Stromal cell of bone marrow (primary cell): ENCODE results near the gene TSHR.
"Not testable (repeated sequence)": the region's sequence is repeated elsewhere in the genome, so short reads cannot be mapped to it uniquely, and the experiment has no call there.

Source experiments
- DNase-seq: peaks from one replicate; pipeline ENCODE4 v3.0.0-alpha.2; 2012; ENCODE audit warnings: low read depth

The TSHR gene

DNA sequence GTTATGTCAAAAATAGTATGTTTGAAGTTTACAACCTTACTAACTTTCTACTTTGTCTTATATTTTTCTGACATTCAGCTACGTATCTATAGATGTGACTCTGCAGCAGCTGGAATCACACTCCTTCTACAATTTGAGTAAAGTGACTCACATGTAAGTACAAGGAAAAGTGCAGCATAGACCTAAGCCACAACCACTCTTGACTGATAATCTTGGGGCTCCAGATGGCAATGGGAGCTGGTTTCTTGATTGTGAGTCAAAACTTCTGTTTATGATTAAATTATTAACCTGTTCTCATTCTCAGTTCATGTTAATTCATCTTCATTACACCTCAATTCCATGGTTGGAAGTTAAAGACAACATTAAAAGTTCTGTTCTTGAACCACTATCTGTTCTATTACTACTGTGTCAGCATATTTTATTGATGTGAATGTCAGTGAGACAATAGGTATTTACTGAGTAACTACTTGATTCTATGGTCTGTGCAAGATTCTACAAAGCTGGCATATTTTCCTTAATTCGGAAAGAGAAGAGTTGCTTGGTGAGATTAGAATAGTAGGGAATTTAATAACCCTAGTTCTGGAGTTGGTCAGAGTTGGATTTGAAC, 112.9 kb downstream of the TSHR start:
- DNase-seq, result no peak

DNA sequence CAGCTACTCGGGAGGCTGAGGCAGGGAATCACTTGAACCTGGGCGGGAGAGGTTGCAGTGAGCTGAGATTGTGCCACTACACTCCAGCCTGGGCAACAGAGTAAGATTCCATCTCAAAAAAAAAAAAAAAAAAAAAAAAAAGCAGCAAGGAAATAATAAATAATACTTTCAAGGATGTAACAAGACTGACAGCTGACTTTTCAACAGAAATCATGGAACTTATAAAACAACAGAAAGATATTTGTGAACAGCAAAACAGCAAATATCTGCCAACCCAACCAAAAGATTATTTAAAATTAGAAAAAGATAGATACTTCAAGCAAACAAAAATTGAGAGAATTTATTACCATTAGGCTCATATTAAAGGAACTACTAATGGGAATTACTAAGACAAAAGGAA, 115.1 kb downstream of the TSHR start:
- DNase-seq, result no peak

DNA sequence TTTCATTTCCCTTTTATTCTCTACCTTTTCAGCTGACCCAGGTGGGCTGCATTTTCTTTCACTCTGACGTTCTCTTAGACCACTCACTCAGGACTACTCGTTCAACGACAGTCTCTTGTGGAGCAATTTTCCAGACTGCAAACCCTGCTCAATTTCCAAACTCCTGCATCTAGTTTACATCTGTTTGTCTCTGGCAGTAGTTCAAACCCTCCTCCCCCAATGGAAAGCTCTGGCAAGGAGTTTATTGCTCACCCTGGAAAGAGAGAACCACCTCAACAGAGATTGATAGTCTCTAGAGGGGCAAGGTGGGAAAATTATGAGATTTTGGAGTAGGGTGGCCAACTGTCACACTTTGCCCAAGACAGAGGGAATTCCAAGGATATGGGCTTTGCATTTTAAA, 130.2 kb downstream of the TSHR start:
- DNase-seq, result no peak

DNA sequence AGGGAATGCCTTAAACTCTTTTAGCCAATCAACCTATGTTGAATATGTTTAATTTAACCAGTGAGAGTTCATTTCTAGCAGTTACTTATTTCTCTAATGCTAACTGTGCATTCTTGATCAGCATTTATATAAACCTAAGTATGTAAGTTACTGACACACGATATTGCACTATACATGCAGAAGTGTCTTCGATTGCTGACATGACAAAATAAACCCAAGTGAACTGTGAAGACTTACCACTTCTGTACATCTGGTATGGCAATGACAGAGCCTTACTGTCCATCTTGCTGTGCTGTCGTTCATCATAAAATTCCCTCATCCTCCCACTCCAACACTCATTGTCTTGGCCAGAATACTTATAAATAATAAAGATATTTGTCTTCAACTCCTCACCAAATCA, 131.8 kb downstream of the TSHR start:
- no peak for DNase-seq

DNA sequence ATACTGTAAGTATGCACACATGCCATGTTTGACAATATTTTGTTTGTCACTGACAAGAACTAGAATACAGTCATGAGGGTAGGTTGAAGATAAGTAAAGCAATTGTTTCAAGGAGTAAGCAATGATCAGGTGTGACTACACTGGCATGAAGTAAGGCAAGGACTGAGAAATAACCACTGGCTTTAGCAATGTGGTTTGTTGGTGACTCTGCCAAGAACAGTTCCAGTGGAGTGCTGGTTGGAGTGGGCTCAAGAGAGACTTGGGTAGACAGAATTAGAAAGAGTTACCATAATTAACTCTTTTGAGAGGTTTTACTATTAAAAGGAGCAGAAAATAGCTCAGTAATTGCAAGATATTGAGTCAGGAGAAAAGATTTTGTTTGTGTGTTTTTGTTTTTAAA, 135.7 kb downstream of the TSHR start:
- no peak for DNase-seq

DNA sequence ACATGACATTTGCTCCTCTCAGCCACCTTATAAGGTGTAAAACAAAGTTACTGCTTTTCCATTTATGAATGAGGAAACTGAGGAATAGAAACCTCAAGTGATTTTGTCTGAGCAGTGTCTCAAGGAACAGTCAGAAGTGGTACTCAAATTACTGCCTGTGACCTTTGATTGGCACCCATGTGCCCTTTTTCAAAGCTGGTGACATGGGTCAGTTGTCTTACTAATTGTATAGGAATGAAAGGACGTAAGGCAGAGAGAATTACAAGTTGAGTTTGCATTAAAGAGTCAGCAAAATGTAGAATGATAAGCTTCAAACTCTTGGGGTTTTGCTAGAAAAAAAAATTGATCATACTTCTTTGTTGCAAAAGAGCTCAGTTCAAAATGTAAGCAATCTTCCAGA, 136.2 kb downstream of the TSHR start:
- DNase-seq, result no peak

DNA sequence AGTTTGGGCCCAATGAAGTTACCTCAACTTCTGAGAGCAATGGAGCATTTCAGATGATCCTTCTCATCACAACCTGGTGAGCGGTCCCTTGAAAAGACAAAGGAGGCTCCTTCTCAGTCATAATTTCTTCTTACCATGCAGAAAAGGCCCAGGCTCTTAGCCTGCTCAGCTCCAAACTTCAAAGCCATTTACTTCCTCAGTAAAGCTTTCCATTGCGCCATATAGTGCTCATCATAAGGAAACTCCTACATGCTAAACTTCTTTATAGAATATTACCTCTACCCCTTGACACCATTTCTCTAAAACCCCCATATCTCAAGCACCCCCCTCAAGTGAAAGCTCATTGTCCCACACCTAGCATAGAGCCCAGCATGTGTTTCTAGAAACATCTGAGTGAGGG, 138.2 kb downstream of the TSHR start:
- no peak for DNase-seq

DNA sequence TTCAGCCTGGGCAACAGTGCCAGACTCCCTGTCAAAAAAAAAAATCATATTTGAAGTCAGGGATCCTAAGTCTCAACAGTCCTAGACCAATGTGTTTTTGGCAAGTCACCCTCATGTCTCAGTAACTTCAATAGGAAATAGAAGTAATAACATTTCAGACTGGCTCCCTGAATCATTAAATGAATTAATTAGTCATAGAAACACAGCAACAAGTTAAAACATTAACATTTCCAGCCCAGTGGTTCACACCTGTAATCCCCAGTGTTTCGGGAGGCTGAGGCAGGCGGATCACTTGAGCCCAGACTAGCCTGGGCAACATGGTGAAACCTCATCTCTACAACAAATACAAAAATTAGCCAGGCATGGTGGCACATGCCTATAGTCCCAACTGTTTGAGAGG, 140.1 kb downstream of the TSHR start:
- no peak for DNase-seq

DNA sequence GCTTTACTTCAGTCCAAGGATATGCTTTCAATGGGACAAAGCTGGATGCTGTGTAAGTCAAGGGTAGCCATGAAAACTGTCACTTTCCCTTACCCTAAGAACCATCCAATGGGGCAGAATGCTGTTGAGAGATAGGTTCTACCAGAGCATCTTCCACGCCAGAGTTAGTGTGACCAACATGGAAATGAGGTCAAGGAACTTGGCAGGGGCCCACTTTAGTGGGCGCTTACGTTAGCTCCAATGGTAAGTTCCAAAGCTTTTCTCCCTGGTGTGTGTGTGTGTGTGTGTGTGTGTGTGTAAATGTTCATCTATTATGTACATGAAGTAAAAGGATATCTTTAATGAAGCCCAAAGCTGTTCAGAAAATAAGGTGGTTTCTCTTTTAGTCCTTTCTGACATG, 141.2 kb downstream of the TSHR start:
- no peak for DNase-seq

DNA sequence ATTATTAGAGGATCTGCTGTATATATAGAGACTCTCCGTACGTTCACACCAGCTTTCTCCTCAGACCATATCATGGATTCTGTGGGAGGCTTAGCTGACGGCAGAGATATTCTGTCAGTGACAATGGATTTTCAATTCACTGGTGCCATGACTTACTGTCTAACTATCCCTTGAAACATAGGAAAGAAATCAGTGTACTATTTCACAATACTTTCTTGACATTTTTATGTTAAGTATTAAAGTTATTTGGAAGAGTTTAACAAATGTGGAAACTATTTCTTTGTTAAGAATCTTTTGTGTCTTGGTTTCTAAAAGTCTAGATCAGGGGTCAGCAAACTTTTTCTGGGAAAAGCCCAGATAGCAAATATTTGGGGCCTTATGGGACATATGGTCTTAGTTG, 146.8 kb downstream of the TSHR start:
- no peak for DNase-seq

DNA sequence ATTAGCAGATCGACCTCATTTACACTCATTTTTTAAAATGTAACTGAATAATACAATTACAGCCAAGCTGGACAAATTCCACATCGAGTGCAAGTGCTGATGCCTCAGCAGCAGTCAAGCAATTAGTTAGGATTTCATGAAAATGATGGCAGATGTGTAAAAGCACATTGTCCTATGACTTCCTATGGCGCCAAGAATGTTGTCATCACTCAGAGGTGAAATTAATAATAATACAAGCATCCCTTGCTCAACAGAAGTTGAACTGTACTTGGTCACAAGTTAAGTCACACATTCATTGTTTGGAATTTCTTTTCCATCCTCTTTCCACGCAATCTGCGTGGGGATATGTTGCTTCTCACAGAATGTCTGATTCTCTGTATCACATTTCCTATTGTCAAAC, 148.0 kb downstream of the TSHR start:
- no peak for DNase-seq

DNA sequence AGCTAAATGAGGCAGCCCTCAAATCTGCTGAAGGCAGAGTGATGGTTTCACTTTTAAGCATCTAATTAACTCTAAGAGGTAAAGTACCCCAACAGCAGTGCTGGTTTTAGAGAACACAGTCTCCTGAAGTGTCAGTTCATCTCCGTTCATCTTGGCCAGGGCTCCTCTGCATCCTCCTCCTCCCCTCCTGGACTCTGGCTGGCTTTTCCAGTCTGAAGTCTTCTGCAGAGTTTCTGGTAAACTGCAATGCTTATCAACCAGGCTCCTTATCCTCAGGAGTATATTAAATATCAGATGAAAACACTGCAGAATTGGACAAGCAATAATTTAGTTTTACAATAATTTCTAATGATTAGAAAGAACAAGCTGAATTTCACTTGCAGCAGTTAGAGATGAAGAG, 150.0 kb downstream of the TSHR start:
- DNase-seq, result no peak

DNA sequence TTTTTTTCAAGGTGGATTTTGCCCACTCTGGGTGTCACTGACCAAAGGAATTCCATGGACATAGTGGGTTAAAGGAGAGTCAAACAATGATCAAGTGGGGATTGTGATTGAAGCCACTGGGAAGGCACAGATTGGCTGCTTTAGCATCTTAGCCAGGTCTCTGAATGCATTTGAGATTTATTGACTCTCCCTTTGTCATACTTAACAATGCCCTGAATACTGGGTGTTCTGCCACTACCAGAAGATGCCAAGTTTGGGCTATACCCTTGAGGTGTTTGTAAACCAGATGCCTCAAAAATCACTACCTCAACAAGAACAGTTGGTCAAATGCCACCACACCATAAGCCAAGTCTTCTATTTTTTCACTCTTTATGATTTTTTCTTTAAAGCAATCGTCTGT, 150.5 kb downstream of the TSHR start:
- DNase-seq, result no peak

DNA sequence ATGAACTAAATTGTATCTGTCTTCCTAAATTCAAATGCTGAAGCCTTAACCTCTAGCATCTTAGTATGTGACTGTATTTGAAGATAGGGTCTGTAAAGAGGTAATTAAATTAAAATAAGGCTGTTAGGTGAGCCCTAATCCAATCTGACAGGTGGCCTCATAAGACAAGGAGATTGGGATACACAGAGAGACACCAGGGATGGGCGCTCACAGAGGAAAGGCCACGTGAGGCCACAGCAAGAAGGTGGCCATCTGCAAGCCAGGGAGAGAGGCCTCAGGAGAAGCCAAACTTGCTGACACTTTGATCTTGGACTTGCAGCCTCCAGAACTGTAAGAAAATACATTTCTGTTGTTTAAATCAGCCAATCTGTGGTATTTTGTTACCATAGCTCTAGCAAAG, 154.8 kb downstream of the TSHR start:
- DNase-seq, result no peak

DNA sequence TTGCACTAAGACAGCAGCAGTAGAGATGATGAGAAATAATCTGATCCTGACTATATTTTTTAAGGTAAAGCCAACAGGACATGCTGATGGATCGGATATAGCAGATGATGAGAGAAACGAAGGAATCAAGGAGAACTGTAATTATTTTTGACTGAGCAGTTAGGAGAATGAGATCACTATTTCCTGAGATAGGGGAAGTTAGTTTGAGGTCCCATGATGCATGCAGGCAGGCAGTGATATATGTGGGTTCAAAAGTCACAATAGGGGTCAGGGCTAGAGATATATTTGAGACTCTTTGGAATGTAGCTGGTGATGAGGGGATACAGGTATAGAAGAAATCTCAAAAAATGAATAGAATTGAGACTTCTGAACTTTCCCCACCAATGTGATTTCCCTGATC, 157.8 kb downstream of the TSHR start:
- DNase-seq, result no peak

DNA sequence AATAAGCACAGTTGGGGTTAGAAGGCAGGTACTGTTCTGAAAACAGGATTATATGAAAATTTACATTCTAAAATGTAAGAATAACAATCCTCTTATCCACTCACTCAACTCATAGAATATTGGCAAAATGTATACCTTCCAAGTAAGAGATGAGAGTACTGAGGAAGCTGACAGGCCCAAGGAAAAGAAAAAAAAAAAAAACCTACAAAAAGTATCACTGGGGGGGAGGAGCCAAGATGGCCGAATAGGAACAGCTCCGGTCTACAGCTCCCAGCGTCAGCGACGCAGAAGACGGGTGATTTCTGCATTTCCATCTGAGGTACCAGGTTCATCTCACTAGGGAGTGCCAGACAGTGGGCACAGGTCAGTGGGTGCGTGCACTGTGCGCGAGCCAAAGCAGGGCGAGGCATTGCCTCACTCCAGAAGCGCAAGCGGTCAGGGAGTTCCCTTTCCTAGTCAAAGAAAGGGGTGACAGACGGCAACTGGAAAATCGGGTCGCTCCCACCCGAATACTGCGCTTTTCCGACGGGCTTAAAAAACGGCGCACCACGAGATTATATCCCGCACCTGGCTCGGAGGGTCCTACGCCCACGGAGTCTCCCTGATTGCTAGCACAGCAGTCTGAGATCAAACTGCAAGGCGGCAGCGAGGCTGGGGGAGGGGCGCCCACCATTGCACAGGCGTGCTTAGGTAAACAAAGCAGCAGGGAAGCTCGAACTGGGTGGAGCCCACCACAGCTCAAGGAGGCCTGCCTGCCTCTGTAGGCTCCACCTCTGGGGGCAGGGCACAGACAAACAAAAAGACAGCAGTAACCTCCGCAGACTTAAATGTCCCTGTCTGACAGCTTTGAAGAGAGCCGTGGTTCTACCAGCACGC, 158.8 kb downstream of the TSHR start:
- DNase-seq, result not testable (repeated sequence)

DNA sequence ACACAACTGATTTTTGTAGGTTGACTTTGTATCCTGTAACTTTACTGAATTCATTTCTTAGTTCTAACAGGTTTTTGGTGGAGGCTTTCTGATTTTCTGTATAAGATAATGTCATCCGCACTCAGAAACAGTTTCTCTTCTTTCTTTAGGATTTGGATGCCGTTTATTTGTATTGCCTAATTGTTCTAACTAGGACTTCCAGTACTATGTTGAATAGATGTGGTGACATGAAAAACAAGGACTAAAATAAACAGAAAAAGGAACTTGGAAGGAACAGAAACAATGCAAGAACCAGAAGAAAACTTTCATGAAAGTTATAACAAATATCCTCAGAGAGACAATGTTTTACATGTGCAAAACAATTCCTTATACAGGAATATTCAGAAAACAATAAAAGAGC, 165.1 kb downstream of the TSHR start:
- no peak for DNase-seq

DNA sequence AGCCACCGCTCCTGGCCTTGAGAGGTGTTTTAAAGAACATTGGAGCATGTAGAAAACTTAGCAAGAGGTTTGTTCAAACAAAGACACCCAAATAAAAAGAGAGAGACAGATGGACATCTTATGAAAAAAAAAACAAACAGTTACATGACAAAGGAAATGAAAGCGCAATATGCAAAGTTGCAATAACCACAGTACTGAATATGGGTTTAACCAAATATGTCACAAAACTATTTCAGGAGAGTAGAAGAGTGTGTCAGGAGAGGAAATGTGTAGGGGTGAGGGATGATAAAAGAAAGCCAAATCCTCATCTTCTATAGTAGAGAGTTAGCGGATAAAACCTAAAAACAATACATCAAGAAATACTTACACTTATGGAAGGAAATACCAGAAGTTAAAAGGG, 166.9 kb downstream of the TSHR start:
- no peak for DNase-seq

DNA sequence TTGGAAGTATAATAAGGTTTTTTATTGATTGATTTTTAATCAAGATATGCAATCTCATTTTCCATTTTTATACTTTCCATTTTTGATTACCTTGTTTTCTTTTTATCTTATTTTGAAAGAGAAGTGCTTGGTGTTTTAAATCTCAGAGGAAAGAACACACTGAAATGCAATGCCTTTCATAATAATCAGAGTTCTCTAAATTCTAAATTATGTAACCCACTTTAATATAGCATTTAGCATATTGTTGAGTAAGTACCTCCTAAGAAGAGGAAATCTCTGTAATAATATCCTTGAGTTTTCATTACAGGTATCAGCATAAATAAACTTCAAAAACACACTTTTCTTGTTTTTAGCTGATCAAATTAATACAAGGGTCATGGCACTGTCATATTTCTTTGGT, 168.4 kb downstream of the TSHR start:
- no peak for DNase-seq

DNA sequence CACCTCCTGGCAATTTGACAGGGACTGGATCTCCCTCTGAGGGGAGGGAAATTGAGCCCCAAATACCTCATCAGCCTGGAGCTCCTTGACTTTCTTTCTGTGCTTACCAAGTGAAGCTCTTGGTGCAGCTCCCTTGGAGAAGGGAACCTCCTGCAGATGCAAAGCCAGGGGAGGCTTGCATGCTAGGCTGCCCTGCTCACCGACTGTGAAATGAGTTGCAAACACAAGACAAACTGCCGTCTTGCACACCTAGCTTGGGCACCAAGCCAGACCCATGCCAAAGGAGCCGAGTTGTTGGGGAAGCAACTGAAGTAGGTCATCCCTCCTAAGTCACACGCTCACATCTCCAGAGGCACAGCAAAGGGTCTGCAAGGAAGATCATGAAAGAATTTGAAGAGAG, 170.1 kb downstream of the TSHR start:
- DNase-seq, result no peak

DNA sequence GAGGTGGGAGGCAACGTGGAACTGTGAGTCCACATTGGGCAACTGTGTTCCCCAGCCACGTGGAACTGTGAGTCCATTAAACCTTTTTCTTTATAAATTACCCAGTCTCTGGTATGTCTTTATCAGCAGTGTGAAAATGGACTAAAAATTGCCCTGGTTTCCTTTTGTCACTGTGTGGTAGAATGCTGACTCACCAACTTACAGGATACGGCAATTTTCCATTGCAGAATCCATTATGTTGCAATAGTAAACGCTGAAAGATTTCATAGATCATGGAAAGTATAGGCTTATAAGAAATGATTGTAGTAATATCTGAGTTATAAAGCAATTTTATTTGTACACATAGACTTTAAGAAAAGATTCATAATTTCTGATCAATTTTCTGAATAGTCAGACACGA, 172.4 kb downstream of the TSHR start:
- peak; percentile 17 for DNase-seq

DNA sequence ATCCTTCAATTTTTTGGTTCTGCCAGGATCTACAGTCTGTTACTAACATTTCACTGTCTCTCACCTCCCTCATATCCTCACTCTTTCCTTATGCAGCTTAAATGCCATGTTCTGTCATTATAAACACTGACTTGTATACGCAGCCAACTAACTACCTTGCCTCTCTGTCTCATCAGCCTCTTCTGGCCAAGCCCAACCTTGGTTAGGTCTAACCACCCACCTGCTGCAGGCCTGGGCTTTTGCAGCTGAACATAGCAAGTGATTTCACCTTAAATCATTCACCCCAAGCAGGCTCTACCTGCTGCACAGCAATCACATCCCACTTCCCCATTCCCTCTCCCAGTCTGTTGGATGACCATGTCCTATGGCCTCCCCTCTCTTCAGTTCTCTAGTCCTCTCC, 173.8 kb downstream of the TSHR start:
- no peak for DNase-seq

DNA sequence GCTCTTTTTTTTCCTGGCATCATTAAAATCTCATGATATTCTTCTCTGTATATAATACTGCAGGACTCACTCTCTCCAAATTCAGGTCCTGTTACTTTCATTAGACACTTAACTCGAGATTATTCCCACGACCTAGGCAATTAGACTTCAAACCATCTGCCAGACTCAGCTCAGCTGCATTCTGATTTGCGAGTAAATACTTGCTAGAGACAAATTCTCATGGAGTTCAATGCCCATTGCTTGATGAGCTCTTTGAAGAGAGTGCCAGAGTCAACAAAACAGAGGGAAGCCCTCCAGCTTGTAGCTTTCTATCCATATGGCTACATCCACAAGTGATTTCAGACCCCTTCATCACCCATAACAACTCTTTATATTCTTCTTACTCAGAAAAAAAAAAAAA, 177.0 kb downstream of the TSHR start:
- DNase-seq, result no peak

DNA sequence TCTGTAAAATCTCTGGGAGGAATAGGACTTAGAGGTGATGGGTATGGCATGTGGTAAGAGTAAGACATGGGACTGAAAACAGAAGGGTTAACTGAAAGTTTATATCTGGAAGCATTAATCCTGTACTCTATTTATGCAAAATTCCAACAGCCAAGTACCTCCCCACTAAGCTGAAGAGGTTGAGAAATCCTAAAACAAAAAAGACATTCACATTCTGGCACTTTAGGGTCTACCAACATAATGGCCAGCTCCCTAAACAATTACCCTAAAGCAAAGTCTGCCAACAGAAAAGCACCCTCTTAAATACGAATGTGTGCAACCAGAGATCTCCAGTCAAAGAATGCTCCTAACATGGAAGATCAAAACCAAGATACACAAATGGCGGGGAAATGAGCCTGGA, 178.0 kb downstream of the TSHR start:
- no peak for DNase-seq
